Tibial nerve (tissue), 4 donors: ENCODE results near the gene ING4. TPM values are rescaled to one million over a fixed set of nuclear protein-coding genes. Genes with fewer than 3 reads are reported as not detected.
A peak's percentile ranks its signal among the peaks of the same experiment; 100 is the strongest.

Experiments used
- DNase-seq, 2 donors: peaks; one replicate each; pipeline ENCODE4 v3.0.0-alpha.2; 2019; ENCODE audit warnings: low spot score in 2 of 2
- H3K27ac ChIP-seq, 4 donors: fragments of 200-600 bp; sonication (generic) in 3 of 4; one replicate each; pipeline ENCODE4 v1.5.1; 2017 to 2019; ENCODE audit warnings: mild to moderate bottlenecking in 1 of 4
- H3K27me3 ChIP-seq, 2 donors: fragments of 200-600 bp; sonication (generic) in 1 of 2; one replicate each; pipeline versions ENCODE4 v1.5.1 to v1.6.0; 2017 to 2019
- H3K36me3 ChIP-seq, 3 donors: fragments of 200-600 bp; sonication (generic); one replicate each; pipeline ENCODE4 v1.5.1; 2018 to 2019
- H3K4me1 ChIP-seq, 4 donors: fragments of 200-600 bp; sonication (generic) in 3 of 4; one replicate each; pipeline ENCODE4 v1.5.1; 2017 to 2019
- H3K4me3 ChIP-seq, 4 donors: fragments of 200-600 bp; sonication (generic) in 3 of 4; one replicate each; pipeline ENCODE4 v1.5.1; 2017 to 2019; ENCODE audit warnings: mild to moderate bottlenecking in 1 of 4, moderate library complexity in 1 of 4
- H3K9me3 ChIP-seq, 4 donors: fragments of 200-600 bp; sonication (generic) in 3 of 4; one replicate each; pipeline ENCODE4 v1.5.1; 2017 to 2019
- EP300 ChIP-seq, 2 donors: sonication (generic); formaldehyde crosslinking; IDR thresholded peaks; one replicate each; pipeline ENCODE4 v1.6.1; 2017; ENCODE audit warnings: antibody characterized with exemption in 2 of 2, mild to moderate bottlenecking in 1 of 2
- POLR2A ChIP-seq, 2 donors: fragments of 450-650 bp; IDR thresholded peaks; one replicate each; pipeline ENCODE4 v1.6.1; 2017; ENCODE audit warnings: antibody characterized with exemption in 2 of 2, mild to moderate bottlenecking in 2 of 2, moderate library complexity in 2 of 2
- WGBS, 2 donors: methylation state at CpG; one replicate each; pipeline ENCODE4 v1.1.5; 2018; 5-methylcytosine and 5-hydroxymethylcytosine counted together
- total RNA-seq, 4 donors: library from RNA; depleted of rRNA; stranded (reverse); fragments of >200 nt; gene quantifications; one replicate each; pipeline ENCODE4 v1.1.0, GENCODE V29; 2016
- TF ChIP-seq, protein P1 (sequence below), 5 experiments: fragments of 200-600 bp in 3 of 5; fragments of 450-650 bp in 2 of 5; sonication (generic) in 3 of 5; IDR thresholded peaks; one replicate each; pipeline ENCODE4 v1.5.1; 2016 to 2019; ENCODE audit warnings: antibody characterized with exemption in 5 of 5, mild to moderate bottlenecking in 3 of 5, moderate library complexity in 2 of 5

ING4 gene
- total RNA-seq, 4 donors from 2014 or later = 32.6 to 52.5 (median 45.3) TPM

DNA sequence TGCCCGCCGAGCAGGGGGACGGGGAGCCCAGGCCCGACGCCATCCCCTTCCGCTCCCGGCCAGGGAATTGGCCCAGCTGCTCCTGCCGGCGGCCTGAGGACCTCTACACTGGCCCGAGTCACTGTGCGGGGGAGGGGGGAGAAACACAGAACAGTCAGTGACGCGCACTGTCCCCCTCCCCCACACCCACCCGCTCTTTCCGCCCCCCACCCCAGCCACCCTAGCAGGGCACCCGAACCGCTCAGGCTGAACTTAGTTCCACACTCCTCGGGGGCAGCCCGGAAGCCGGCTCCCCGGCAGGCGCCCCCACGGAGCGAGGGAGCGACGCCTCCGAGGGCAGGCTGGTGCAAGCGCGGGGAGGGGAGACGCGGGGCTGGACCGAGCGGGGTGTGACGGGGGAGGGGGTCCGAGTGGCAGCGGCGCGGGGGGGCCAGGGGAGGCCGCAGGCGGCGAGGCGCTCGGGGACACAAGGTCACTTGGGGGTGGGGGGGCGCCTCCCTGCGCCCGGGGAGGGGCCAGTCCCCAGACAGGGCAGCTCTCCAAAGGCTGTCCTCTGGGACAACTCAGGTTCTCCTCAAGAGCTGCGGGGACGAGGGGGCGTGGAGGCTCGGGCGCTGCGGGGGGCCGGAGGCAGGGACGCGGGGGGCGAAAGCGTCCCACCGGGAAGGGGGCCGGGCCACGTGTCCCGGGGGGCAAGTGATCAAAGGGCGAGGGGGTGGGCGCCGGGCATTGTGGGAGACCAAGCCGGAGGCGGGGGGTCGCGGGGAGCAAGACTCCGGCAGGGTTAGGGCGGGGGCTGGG is 56.4 kb downstream of the ING4 start:
- Histone ChIP-seq H3K27ac (peak overlapping the region; percentile 96 to 100 (median 96)), H3K36me3 (peaks cover 3 to 10% (median 8%) of the 10 kb centered on the region in 3 donors), H3K27me3 (no peaks in the 10 kb centered on the region), H3K4me1 (peaks cover 3 to 56% (median 41%) of the 10 kb centered on the region in 4 donors), H3K9me3 (peaks cover 0 to 7% (median 0%) of the 10 kb centered on the region in 4 donors), H3K4me3 (peak overlapping the region; percentile 89 to 95 (median 92))
- no peak for TF ChIP-seq POLR2A (IDR thresholded peaks at IDR 0.05)
- TF ChIP-seq EP300 (IDR thresholded peaks at IDR 0.05) = peak in 1 of 2 donors; percentile 41
- TF ChIP-seq, protein P1, sequence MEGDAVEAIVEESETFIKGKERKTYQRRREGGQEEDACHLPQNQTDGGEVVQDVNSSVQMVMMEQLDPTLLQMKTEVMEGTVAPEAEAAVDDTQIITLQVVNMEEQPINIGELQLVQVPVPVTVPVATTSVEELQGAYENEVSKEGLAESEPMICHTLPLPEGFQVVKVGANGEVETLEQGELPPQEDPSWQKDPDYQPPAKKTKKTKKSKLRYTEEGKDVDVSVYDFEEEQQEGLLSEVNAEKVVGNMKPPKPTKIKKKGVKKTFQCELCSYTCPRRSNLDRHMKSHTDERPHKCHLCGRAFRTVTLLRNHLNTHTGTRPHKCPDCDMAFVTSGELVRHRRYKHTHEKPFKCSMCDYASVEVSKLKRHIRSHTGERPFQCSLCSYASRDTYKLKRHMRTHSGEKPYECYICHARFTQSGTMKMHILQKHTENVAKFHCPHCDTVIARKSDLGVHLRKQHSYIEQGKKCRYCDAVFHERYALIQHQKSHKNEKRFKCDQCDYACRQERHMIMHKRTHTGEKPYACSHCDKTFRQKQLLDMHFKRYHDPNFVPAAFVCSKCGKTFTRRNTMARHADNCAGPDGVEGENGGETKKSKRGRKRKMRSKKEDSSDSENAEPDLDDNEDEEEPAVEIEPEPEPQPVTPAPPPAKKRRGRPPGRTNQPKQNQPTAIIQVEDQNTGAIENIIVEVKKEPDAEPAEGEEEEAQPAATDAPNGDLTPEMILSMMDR (IDR thresholded peaks at IDR 0.05) = no peak
- DNase-seq = peak; percentile 43 to 67
- WGBS, 2 donors = 1% methylated on average over 44 of the region's 70 CpGs; no CpG with 5 or more reads in 1 of the 2 donors

DNA sequence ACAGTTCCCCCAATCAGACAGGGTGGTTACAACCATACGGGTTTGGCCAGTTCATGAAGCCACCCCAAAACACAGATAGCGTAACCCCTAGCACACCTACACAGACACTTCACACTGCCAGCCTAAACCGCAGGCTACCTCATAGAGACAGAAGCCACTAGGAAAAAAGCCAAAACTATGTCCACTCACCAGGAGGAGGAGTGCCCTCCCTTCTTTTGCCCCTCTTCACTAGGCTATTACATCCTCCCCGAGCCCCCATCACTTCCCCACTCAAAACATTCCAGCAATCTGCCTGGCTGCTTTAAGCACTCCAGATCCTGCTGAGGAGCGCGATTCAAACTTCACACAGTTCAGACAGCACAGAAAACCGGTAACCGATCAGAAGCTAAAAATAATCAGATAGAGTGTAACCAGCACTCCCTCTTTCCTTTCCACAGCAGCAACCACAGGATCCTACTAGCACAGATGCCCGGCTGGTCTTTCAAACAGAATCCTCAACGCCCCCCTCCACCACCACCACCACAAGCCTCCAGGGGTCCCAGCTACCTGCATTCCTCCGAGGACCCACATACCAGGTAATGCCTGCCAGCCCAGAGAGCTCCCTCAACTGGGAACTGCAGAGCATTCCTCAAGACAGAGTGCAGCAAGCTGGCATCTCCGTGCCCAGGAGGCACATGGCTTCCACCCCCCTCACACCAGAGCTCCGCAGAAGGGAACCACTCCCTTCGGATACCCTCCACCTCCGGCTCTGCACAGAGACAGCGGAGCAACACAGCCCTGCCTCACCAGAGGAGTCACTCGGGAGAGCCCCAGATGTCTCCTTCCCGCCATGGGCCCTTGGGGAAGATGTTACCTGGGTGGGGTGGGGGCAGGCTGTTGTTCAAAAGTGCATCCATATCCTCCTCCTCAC is 57.2 kb downstream of the ING4 start:
- DNase-seq = no peak
- Histone ChIP-seq H3K27ac (peak overlapping the region; percentile 96 to 100 (median 96)), H3K9me3 (peaks cover 0 to 7% (median 0%) of the 10 kb centered on the region in 4 donors), H3K4me1 (peaks cover 3 to 60% (median 40%) of the 10 kb centered on the region in 4 donors), H3K27me3 (no peaks in the 10 kb centered on the region), H3K36me3 (peaks cover 10 to 18% (median 17%) of the 10 kb centered on the region in 3 donors), H3K4me3 (peak overlapping the region; percentile 89 to 95 (median 92))
- 3 to 5% methylated on average over 16 to 18 of the region's 18 CpGs for WGBS, 2 donors
- TF ChIP-seq, protein P1 (IDR thresholded peaks at IDR 0.05) = no peak
- TF ChIP-seq EP300 (IDR thresholded peaks at IDR 0.05) = no peak
- TF ChIP-seq POLR2A (IDR thresholded peaks at IDR 0.05) = no peak

DNA sequence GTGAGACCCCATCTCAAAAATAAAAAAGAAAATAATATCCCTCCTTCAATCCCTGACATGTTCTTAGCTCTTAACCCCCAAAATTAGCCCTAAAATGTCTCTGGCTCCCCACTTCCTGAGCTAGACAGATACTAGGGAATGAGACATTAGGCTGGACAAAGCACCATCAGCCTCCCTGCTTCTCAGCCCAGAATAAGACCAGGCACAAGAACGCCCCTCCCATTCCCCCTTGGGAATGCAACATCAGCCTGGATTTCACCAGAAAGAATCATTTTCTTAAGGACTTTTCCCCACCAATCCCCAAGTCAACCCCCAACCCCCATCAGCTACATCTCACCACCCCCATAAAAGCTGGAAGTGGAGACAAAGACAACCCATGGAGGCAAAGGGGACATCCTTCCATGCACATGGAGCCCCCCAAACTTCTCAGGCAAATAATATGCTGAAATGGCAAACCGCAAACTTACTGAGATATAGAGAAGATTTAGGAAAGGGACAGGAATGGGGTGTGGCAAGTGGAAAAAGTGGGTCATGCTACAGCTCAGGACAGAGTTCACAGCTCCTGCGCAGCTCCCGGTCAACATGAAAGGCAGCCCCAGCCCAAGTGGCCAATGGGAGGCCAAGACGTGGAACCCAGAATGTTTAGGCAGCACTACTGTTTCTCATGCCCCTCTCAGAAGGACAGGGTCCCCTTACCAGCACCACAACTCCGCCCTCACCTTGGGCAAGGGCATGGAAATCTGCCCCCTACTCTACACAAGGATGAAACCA is 58.5 kb downstream of the ING4 start:
- WGBS, 2 donors = 35 to 36% methylated on average over 6 of the region's 6 CpGs
- Histone ChIP-seq H3K36me3 (peaks cover 10 to 30% (median 28%) of the 10 kb centered on the region in 3 donors), H3K4me3 (peak overlapping the region; percentile 89 to 95 (median 92)), H3K27ac (peak overlapping the region; percentile 96 to 100 (median 96)), H3K9me3 (peaks cover 0 to 7% (median 0%) of the 10 kb centered on the region in 4 donors), H3K27me3 (no peaks in the 10 kb centered on the region), H3K4me1 (peaks cover 3 to 58% (median 40%) of the 10 kb centered on the region in 4 donors)
- TF ChIP-seq, protein P1 (IDR thresholded peaks at IDR 0.05) = no peak
- no peak for TF ChIP-seq EP300 (IDR thresholded peaks at IDR 0.05)
- no peak for TF ChIP-seq POLR2A (IDR thresholded peaks at IDR 0.05)
- DNase-seq = no peak

DNA sequence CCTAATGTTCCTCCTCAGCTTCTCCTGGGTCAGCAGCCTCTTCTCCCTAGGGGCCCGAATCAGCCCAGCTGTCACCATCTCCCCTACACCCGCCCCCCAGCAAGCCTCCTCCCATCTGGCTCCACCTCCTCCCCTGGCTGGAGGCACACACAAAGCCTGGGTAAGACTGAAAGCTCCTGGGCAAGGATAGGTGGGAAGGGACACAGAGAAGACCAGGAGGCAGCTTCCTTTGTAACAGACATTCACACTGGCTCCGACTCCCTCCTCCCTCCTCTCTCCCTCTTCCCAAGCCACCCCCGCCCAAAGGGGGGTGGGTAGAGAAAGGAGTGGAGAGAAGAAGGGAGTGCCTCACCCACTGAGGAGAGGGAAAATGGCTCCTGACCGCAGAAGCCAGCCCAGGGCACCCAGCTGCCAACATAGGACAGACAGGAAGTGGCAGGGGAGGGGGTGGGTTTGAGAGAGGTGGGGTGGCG is 59.8 kb downstream of the ING4 start:
- peaks cover 10 to 44% (median 28%) of the 10 kb centered on the region in 3 donors for H3K36me3 ChIP-seq
- H3K4me3 ChIP-seq = peak overlapping the region in 1 of 4 donors; percentile 11
- 15 to 23% methylated on average over 6 of the region's 6 CpGs for WGBS, 2 donors
- DNase-seq = no peak
- H3K4me1 ChIP-seq = peaks cover 3 to 58% (median 40%) of the 10 kb centered on the region in 4 donors
- peak overlapping the region in 3 of 4 donors; percentile 59 to 100 (median 97) for H3K27ac ChIP-seq
- no peaks in the 10 kb centered on the region for H3K9me3 ChIP-seq
- H3K27me3 ChIP-seq = no peaks in the 10 kb centered on the region
- TF ChIP-seq POLR2A (IDR thresholded peaks at IDR 0.05) = no peak
- no peak for TF ChIP-seq EP300 (IDR thresholded peaks at IDR 0.05)
- TF ChIP-seq, protein P1 (IDR thresholded peaks at IDR 0.05) = no peak
